NT2/D1 (cell line): ENCODE measurements around the gene AHCYL2.

Experiments
- DNase-seq: peaks from one replicate; pipeline ENCODE4 v3.0.0-alpha.2; 2011; ENCODE audit warnings: low read depth, low spot score
- H3K27me3 ChIP-seq: 2 replicates; pipeline ENCODE4 v1.6.0; 2011; ENCODE audit warnings: mild to moderate bottlenecking; ENCODE audit not compliant: insufficient read length, insufficient read depth
- H3K36me3 ChIP-seq: 2 replicates; pipeline ENCODE4 v1.6.1; 2011; ENCODE audit warnings: mild to moderate bottlenecking, low read length, mixed read lengths; ENCODE audit not compliant: insufficient read depth, insufficient read length
- H3K4me1 ChIP-seq: 2 replicates; pipeline ENCODE4 v1.5.1; 2011; ENCODE audit not compliant: insufficient read depth, insufficient read length
- H3K4me3 ChIP-seq: 2 replicates; pipeline ENCODE4 v1.5.1; 2011; ENCODE audit warnings: low read depth; ENCODE audit not compliant: insufficient read length
- H3K9ac ChIP-seq: 2 replicates; pipeline ENCODE4 v1.6.0; 2011; ENCODE audit warnings: low read depth; ENCODE audit not compliant: insufficient read length
- H3K9me3 ChIP-seq: 2 replicates; pipeline ENCODE4 v1.5.1; 2011; ENCODE audit warnings: mild to moderate bottlenecking, low read length; ENCODE audit not compliant: insufficient read depth
- SUZ12 ChIP-seq: IDR thresholded peaks from 2 replicates; pipeline ENCODE4 v1.6.1; 2011; ENCODE audit not compliant: insufficient read length, insufficient read depth; ENCODE audit errors: extremely low read depth
- YY1 ChIP-seq: IDR thresholded peaks from 2 replicates; pipeline ENCODE4 v1.6.1; 2011; ENCODE audit not compliant: insufficient read length, insufficient read depth
- ZNF274 ChIP-seq: IDR thresholded peaks from 2 replicates; pipeline ENCODE4 v1.6.1; 2011; ENCODE audit warnings: mild to moderate bottlenecking, low read depth, low read length

The AHCYL2 gene

GRCh38 chr7:129390314-129390713 lies 165.5 kb downstream of the AHCYL2 start:
- H3K4me1 ChIP-seq = no peaks in the 10 kb centered on the region
- DNase-seq = no peak
- no peaks in the 10 kb centered on the region for H3K36me3 ChIP-seq
- no peaks in the 10 kb centered on the region for H3K9me3 ChIP-seq
- H3K9ac ChIP-seq = no peak overlapping the region
- no peak for TF ChIP-seq ZNF274
- no peak for TF ChIP-seq SUZ12
- TF ChIP-seq YY1 = no peak
- no peaks in the 10 kb centered on the region for H3K27me3 ChIP-seq
- H3K4me3 ChIP-seq = no peak overlapping the region

GRCh38 chr7:129391546-129392171 lies 166.8 kb downstream of the AHCYL2 start:
- no peaks in the 10 kb centered on the region for H3K36me3 ChIP-seq
- DNase-seq = no peak
- H3K4me3 ChIP-seq = no peak overlapping the region
- H3K9ac ChIP-seq = no peak overlapping the region
- TF ChIP-seq YY1 (no peak), SUZ12 (no peak), ZNF274 (no peak)
- H3K27me3 ChIP-seq = no peaks in the 10 kb centered on the region
- H3K9me3 ChIP-seq = no peaks in the 10 kb centered on the region
- H3K4me1 ChIP-seq = no peaks in the 10 kb centered on the region

GRCh38 chr7:129393255-129393654 lies 168.4 kb downstream of the AHCYL2 start:
- no peaks in the 10 kb centered on the region for H3K27me3 ChIP-seq
- no peaks in the 10 kb centered on the region for H3K9me3 ChIP-seq
- no peak overlapping the region for H3K4me3 ChIP-seq
- no peak for DNase-seq
- H3K36me3 ChIP-seq = no peaks in the 10 kb centered on the region
- no peak overlapping the region for H3K9ac ChIP-seq
- H3K4me1 ChIP-seq = no peaks in the 10 kb centered on the region
- TF ChIP-seq SUZ12 (no peak), ZNF274 (no peak), YY1 (no peak)

- DNase-seq = no peak
- H3K36me3 ChIP-seq = no peaks in the 10 kb centered on the region
- TF ChIP-seq ZNF274 = no peak
- no peak overlapping the region for H3K9ac ChIP-seq
- no peaks in the 10 kb centered on the region for H3K27me3 ChIP-seq
- no peaks in the 10 kb centered on the region for H3K9me3 ChIP-seq
- H3K4me1 ChIP-seq = no peaks in the 10 kb centered on the region
- H3K4me3 ChIP-seq = no peak overlapping the region
Measured at GRCh38 chr7:129394101-129394500, 169.3 kb downstream of the AHCYL2 start.

GRCh38 chr7:129394982-129395914 lies 170.4 kb downstream of the AHCYL2 start:
- Histone ChIP-seq H3K9ac (no peak overlapping the region), H3K27me3 (no peaks in the 10 kb centered on the region), H3K9me3 (no peaks in the 10 kb centered on the region), H3K4me1 (no peaks in the 10 kb centered on the region), H3K36me3 (no peaks in the 10 kb centered on the region), H3K4me3 (no peak overlapping the region)
- DNase-seq = no peak
- no peak for TF ChIP-seq YY1
- TF ChIP-seq SUZ12 = no peak
- no peak for TF ChIP-seq ZNF274

- Histone ChIP-seq H3K4me1 (no peaks in the 10 kb centered on the region), H3K27me3 (no peaks in the 10 kb centered on the region), H3K4me3 (no peak overlapping the region), H3K9ac (no peak overlapping the region), H3K9me3 (no peaks in the 10 kb centered on the region), H3K36me3 (peaks cover 2% of the 10 kb centered on the region)
- DNase-seq = no peak
- TF ChIP-seq ZNF274 (no peak), SUZ12 (no peak), YY1 (no peak)
Measured at GRCh38 chr7:129401228-129401966, 176.6 kb downstream of the AHCYL2 start.
